GM12878 (cell line): ENCODE data around the gene B3GALT6. TPM values are rescaled to one million over a fixed set of nuclear protein-coding genes. Genes with fewer than 3 reads are reported as not detected.
A peak's percentile ranks its signal among the peaks of the same experiment; 100 is the strongest.

ENCODE experiments used
- BMI1 ChIP-seq: fragments of 450-650 bp; IDR thresholded peaks from 2 replicates; pipeline ENCODE4 v1.6.1; 2016; ENCODE audit warnings: mild to moderate bottlenecking, moderate library complexity, borderline replicate concordance
- CBFB ChIP-seq: IDR thresholded peaks from 2 replicates; pipeline ENCODE4 v1.6.1; 2016; ENCODE audit warnings: antibody characterized with exemption, low read depth
- CBX5 ChIP-seq: sonication (generic); IDR thresholded peaks from 2 replicates; pipeline ENCODE4 v1.6.1; 2016; ENCODE audit warnings: low read depth, moderate library complexity, mild to moderate bottlenecking, inconsistent platforms
- ESRRA ChIP-seq: IDR thresholded peaks from 2 replicates; pipeline ENCODE4 v1.6.1; 2012; ENCODE audit warnings: mild to moderate bottlenecking, low read length, improper control_type of control experiment
- HDAC6 ChIP-seq: fragments of 200-600 bp; sonication (generic); IDR thresholded peaks from one replicate; pipeline ENCODE4 v1.8.0; 2017; ENCODE audit warnings: antibody characterized with exemption; ENCODE audit not compliant: unreplicated experiment
- HDGF ChIP-seq: fragments of 450-650 bp; IDR thresholded peaks from 2 replicates; pipeline ENCODE4 v1.6.1; 2016; ENCODE audit warnings: antibody characterized with exemption
- IRF4 ChIP-seq: IDR thresholded peaks from 2 replicates; pipeline ENCODE4 v1.6.1; 2011; ENCODE audit warnings: low read depth, low read length
- KAT2A ChIP-seq: conservative IDR thresholded peaks from 2 replicates; pipeline ENCODE4 v1.6.1; 2011; ENCODE audit warnings: low read depth, low read length; ENCODE audit not compliant: control insufficient read depth
- LARP7 ChIP-seq: fragments of 450-650 bp; IDR thresholded peaks from 2 replicates; pipeline ENCODE4 v1.6.1; 2017; ENCODE audit warnings: mild to moderate bottlenecking
- MEF2B ChIP-seq: fragments of 450-650 bp; IDR thresholded peaks from 2 replicates; pipeline ENCODE4 v1.6.1; 2018; ENCODE audit warnings: mild to moderate bottlenecking, moderate library complexity; ENCODE audit not compliant: partially characterized antibody, poor library complexity, severe bottlenecking
- NFYA ChIP-seq: IDR thresholded peaks from 2 replicates; pipeline ENCODE4 v1.6.1; 2011; ENCODE audit warnings: low read depth, mild to moderate bottlenecking, low read length, improper control_type of control experiment, borderline replicate concordance
- POLR2AphosphoS2 ChIP-seq: IDR thresholded peaks from 2 replicates; pipeline ENCODE4 v1.6.1; 2011; ENCODE audit warnings: low read depth, mild to moderate bottlenecking, low read length, improper control_type of control experiment, moderate library complexity
- RAD21 ChIP-seq: IDR thresholded peaks from 2 replicates; pipeline ENCODE4 v1.6.1; 2011; ENCODE audit warnings: mild to moderate bottlenecking, low read depth, low read length, moderate library complexity; ENCODE audit not compliant: insufficient read depth
- RFX5 ChIP-seq: IDR thresholded peaks from 2 replicates; pipeline ENCODE4 v1.6.1; 2011; ENCODE audit warnings: low read depth, low read length, improper control_type of control experiment
- SIX5 ChIP-seq: IDR thresholded peaks from 2 replicates; pipeline ENCODE4 v1.6.1; 2011; ENCODE audit warnings: mild to moderate bottlenecking, low read depth, low read length, moderate library complexity; ENCODE audit not compliant: severe bottlenecking
- STAT1 ChIP-seq: fragments of 450-650 bp; conservative IDR thresholded peaks from 2 replicates; pipeline ENCODE4 v1.6.1; 2014; ENCODE audit warnings: antibody characterized with exemption, mild to moderate bottlenecking
- SUZ12 ChIP-seq: fragments of 200-600 bp; sonication (generic); IDR thresholded peaks from one replicate; pipeline ENCODE4 v1.6.1; 2018; ENCODE audit warnings: antibody characterized with exemption, mild to moderate bottlenecking; ENCODE audit not compliant: unreplicated experiment
- YBX1 ChIP-seq: fragments of 450-650 bp; IDR thresholded peaks from 2 replicates; pipeline ENCODE4 v1.6.1; 2016; ENCODE audit warnings: antibody characterized with exemption
- ZBED1 ChIP-seq: IDR thresholded peaks from 2 replicates; pipeline ENCODE4 v1.6.1; 2016; ENCODE audit warnings: borderline replicate concordance
- ZNF207 ChIP-seq: fragments of 450-650 bp; IDR thresholded peaks from 2 replicates; pipeline ENCODE4 v1.6.1; 2014; ENCODE audit warnings: antibody characterized with exemption, mild to moderate bottlenecking, borderline replicate concordance
- ZNF217 ChIP-seq: fragments of 450-650 bp; IDR thresholded peaks from 2 replicates; pipeline ENCODE4 v1.6.1; 2017; ENCODE audit warnings: antibody characterized with exemption, mild to moderate bottlenecking
- polyA plus RNA-seq, 11 experiments: library from polyadenylated mRNA; depleted of rRNA in 4 of 11; unstranded in 6 of 11; stranded (reverse) in 5 of 11; fragments of >200 nt; fragmentation: Nextera tagmentation in 4 of 11; fragmentation: Illumina TruSeq in 1 of 11; extraction: Ambion mirVana in 4 of 11; extraction: Trizol in 1 of 11; gene quantifications; 1 replicate in 1 of 11; 2 replicates in 10 of 11; pipeline versions ENCODE4 v1.2.1 to v1.2.3, GENCODE V29; 2011 to 2016; ENCODE audit warnings: inconsistent platforms in 2 of 11, missing spikeins in 2 of 11, low read depth in 1 of 11
- total RNA-seq, 4 experiments: library from RNA; depleted of rRNA in 3 of 4; stranded (reverse); fragments of >200 nt in 3 of 4; fragmentation: Illumina TruSeq in 1 of 4; extraction: Trizol in 1 of 4; gene quantifications; 2 replicates each; pipeline versions ENCODE4 v1.2.1 to v1.2.3, GENCODE V29; 2013 to 2021
- TF ChIP-seq, protein P1 (sequence below): fragments of 150-350 bp; IDR thresholded peaks from 2 replicates; pipeline ENCODE4 v1.6.1; 2014; ENCODE audit warnings: mild to moderate bottlenecking, low read depth, low read length
- TF ChIP-seq, protein P2 (sequence below): IDR thresholded peaks from 2 replicates; pipeline ENCODE4 v1.6.1; 2011; ENCODE audit warnings: mild to moderate bottlenecking, low read depth, low read length, moderate library complexity; ENCODE audit not compliant: insufficient replicate concordance
- TF ChIP-seq, protein P3 (sequence below): IDR thresholded peaks from 2 replicates; pipeline ENCODE4 v1.6.1; 2012; ENCODE audit warnings: low read length, inconsistent platforms
- TF ChIP-seq, protein P4 (sequence below): fragments of 450-650 bp; IDR thresholded peaks from 2 replicates; pipeline ENCODE4 v1.6.1; 2016; ENCODE audit warnings: mild to moderate bottlenecking
- TF ChIP-seq, protein P5 (sequence below): fragments of 450-650 bp; conservative IDR thresholded peaks from 2 replicates; pipeline ENCODE4 v1.6.1; 2017; ENCODE audit warnings: mild to moderate bottlenecking, moderate library complexity

Gene B3GALT6
- total and polyA plus RNA-seq, 10 of the 15 experiments (the other 5 are each of a cell fraction or from before 2014, with no cell fraction given): 0.53 to 20.8 (median 4.5) TPM

DNA sequence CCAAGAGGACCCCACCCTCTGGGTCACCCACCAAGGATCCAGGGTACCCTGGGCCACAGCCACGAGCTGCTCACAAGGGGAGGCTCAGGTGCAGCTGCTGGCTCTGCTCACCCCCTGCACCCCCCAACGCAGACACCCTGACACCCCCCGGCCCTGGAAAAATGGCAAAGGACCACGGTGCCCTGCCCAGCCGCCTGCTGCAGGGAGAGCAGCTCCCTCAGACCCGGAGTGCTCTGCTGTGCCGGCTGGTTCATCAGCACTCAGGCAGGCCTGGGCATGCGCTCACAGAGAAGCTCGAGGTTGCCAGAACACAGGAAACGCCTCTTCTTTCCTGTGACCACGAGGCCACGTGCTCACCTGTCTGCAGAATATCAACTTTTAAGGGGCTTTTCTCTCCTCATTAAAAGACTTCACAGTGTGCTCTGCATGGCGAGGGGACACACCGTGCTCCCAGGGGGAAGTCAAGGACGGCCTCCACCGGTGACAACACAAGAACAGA, 18.8 kb downstream of the B3GALT6 start (continued):
- 0 out of 2 replicates have a peak, but pooled peaks have one; percentile 26 for TF ChIP-seq HDGF
- no peak for TF ChIP-seq YBX1
- TF ChIP-seq KAT2A: no peak
- peak; percentile 7; the same call in 1 of the 2 replicates for TF ChIP-seq STAT1
- no peak for TF ChIP-seq LARP7
- TF ChIP-seq RFX5: no peak
- TF ChIP-seq POLR2AphosphoS2: peak; percentile 79; the same call in 1 of the 2 replicates
- TF ChIP-seq SUZ12: no peak
- peak; percentile 49; the same call in 1 of the 2 replicates for TF ChIP-seq CBFB
- TF ChIP-seq, protein P1, sequence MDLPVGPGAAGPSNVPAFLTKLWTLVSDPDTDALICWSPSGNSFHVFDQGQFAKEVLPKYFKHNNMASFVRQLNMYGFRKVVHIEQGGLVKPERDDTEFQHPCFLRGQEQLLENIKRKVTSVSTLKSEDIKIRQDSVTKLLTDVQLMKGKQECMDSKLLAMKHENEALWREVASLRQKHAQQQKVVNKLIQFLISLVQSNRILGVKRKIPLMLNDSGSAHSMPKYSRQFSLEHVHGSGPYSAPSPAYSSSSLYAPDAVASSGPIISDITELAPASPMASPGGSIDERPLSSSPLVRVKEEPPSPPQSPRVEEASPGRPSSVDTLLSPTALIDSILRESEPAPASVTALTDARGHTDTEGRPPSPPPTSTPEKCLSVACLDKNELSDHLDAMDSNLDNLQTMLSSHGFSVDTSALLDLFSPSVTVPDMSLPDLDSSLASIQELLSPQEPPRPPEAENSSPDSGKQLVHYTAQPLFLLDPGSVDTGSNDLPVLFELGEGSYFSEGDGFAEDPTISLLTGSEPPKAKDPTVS: no peak
- TF ChIP-seq, protein P2, sequence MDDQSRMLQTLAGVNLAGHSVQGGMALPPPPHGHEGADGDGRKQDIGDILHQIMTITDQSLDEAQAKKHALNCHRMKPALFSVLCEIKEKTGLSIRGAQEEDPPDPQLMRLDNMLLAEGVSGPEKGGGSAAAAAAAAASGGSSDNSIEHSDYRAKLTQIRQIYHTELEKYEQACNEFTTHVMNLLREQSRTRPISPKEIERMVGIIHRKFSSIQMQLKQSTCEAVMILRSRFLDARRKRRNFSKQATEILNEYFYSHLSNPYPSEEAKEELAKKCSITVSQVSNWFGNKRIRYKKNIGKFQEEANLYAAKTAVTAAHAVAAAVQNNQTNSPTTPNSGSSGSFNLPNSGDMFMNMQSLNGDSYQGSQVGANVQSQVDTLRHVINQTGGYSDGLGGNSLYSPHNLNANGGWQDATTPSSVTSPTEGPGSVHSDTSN: no peak
- no peak for TF ChIP-seq SIX5
- TF ChIP-seq MEF2B: peak; percentile 78
- TF ChIP-seq, protein P3, sequence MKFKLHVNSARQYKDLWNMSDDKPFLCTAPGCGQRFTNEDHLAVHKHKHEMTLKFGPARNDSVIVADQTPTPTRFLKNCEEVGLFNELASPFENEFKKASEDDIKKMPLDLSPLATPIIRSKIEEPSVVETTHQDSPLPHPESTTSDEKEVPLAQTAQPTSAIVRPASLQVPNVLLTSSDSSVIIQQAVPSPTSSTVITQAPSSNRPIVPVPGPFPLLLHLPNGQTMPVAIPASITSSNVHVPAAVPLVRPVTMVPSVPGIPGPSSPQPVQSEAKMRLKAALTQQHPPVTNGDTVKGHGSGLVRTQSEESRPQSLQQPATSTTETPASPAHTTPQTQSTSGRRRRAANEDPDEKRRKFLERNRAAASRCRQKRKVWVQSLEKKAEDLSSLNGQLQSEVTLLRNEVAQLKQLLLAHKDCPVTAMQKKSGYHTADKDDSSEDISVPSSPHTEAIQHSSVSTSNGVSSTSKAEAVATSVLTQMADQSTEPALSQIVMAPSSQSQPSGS: no peak
- no peak for TF ChIP-seq HDAC6
- TF ChIP-seq ZNF207: no peak
- TF ChIP-seq, protein P4, sequence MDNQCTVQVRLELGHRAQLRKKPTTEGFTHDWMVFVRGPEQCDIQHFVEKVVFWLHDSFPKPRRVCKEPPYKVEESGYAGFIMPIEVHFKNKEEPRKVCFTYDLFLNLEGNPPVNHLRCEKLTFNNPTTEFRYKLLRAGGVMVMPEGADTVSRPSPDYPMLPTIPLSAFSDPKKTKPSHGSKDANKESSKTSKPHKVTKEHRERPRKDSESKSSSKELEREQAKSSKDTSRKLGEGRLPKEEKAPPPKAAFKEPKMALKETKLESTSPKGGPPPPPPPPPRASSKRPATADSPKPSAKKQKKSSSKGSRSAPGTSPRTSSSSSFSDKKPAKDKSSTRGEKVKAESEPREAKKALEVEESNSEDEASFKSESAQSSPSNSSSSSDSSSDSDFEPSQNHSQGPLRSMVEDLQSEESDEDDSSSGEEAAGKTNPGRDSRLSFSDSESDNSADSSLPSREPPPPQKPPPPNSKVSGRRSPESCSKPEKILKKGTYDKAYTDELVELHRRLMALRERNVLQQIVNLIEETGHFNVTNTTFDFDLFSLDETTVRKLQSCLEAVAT: no peak
- TF ChIP-seq NFYA: no peak
- no peak for TF ChIP-seq BMI1
- TF ChIP-seq, protein P5, sequence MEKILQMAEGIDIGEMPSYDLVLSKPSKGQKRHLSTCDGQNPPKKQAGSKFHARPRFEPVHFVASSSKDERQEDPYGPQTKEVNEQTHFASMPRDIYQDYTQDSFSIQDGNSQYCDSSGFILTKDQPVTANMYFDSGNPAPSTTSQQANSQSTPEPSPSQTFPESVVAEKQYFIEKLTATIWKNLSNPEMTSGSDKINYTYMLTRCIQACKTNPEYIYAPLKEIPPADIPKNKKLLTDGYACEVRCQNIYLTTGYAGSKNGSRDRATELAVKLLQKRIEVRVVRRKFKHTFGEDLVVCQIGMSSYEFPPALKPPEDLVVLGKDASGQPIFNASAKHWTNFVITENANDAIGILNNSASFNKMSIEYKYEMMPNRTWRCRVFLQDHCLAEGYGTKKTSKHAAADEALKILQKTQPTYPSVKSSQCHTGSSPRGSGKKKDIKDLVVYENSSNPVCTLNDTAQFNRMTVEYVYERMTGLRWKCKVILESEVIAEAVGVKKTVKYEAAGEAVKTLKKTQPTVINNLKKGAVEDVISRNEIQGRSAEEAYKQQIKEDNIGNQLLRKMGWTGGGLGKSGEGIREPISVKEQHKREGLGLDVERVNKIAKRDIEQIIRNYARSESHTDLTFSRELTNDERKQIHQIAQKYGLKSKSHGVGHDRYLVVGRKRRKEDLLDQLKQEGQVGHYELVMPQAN: no peak
- TF ChIP-seq ZBED1: no peak
- TF ChIP-seq IRF4: no peak
- TF ChIP-seq RAD21: no peak
- TF ChIP-seq CBX5: no peak
- no peak for TF ChIP-seq ESRRA
- TF ChIP-seq ZNF217: no peak
